ENCODE data around the gene CEP164. TPM values are rescaled to one million over a fixed set of nuclear protein-coding genes. Genes with fewer than 3 reads are reported as not detected.

CEP164 gene
- total and polyA plus RNA-seq, 10 of the 15 experiments (the other 5 are each of a cell fraction or from before 2014, with no cell fraction given): 4.2 to 31.2 (median 20.2) TPM

DNA sequence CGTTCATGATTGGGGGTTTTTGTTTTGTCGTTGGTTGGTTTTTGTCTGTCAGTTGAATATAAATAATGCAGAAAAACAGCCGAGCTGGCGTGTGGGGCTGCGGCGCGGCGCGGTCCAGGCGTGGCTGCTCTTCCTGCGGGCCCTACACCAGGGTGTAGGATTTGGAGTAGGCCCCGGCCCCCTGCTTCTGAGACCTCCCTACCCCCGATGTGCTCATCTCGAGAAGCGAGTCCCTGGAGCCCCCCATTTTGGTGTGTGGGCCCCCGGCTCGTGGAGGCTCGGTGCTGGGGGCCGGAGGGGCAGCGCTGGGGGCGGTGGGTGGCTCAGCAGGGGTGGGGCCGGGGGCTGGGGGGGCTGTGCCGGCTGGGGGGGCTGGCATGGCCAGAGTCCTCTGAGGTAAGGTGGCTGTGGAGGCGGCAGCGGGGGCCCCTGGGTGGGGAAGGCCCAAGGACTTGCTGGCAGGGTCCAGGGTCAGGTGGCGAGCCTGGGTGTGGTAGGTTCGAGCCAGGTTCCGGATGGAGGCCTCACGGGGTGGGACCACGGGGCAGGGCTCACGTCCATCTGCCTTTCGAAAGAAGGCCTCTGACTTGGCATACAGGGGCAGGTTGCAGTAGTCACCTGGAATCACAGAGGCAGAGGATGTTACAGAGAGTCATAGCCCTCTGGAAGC is 100.7 kb downstream of the CEP164 start:
- ChIA-PET SMC1A (ENCODE audit: uncharacterized antibody, unreplicated experiment) (interaction anchor here (0.7 to 4.3 kb wide), 10 partner anchors 29 to 390 kb away, joined by 3 to 36 read pairs (median 4); no protein-coding TSS in a partner anchor), CTCF (interaction anchor here (0.6 to 6.8 kb wide), 15 partner anchors 13 to 518 kb away, joined by 3 to 156 read pairs (median 10); no protein-coding TSS in a partner anchor), RAD21 (ENCODE audit: unreplicated experiment) (interaction anchor here (0.9 to 6.7 kb wide), 8 partner anchors 41 to 625 kb away, joined by 3 to 75 read pairs (median 3); no protein-coding TSS in a partner anchor), POLR2A (interaction anchor here (1.3 kb wide), 1 partner anchor 380 kb away, joined by 3 read pairs; no protein-coding TSS in a partner anchor)
- Histone ChIP-seq H4K20me1 (ENCODE audit: control insufficient read depth, insufficient read depth) (no peaks in the 10 kb centered on the region), H3K4me3 (no peak overlapping the region), H3K9ac (ENCODE audit: control insufficient read depth, insufficient read depth, low read length) (no peak overlapping the region), H3K27me3 (replicated peaks in 1 of 2; ENCODE audit: control insufficient read depth in 2 of 2, insufficient read depth in 2 of 2, low read length in 1 of 2) (no peaks in the 10 kb centered on the region), H3K79me2 (ENCODE audit: control insufficient read depth, insufficient read depth, low read length) (no peaks in the 10 kb centered on the region), H3K4me2 (ENCODE audit: control insufficient read depth, insufficient read depth) (no peak overlapping the region), H3K4me1 (ENCODE audit: control insufficient read depth, insufficient read depth, low read length) (peaks cover 4% of the 10 kb centered on the region; the same call in 1 of the 2 replicates), H3K9me3 (replicated peaks; ENCODE audit: control insufficient read depth, insufficient read depth, low read length) (no peaks in the 10 kb centered on the region), H3K36me3 (ENCODE audit: control insufficient read depth in 2 of 2, insufficient read depth in 2 of 2, low read length in 1 of 2) (no peaks in the 10 kb centered on the region), H2AFZ (ENCODE audit: control insufficient read depth, low read depth, low read length) (no peak overlapping the region), H3K27ac (ENCODE audit: control insufficient read depth, insufficient read depth) (no peak overlapping the region)
- FAIRE-seq (no peak), ATAC-seq (no peak), DNase-seq (ENCODE audit: low read depth, low spot score) (no peak)
- BruUV-seq (replicated peaks): no TSS peak
- intact Hi-C loops (cut with micrococcal nuclease; ENCODE audit: unreplicated experiment): loop anchor here (5.0 kb wide), 1 partner anchor 379 kb away; no protein-coding TSS in a partner anchor
- TF ChIP-seq, protein P1, sequence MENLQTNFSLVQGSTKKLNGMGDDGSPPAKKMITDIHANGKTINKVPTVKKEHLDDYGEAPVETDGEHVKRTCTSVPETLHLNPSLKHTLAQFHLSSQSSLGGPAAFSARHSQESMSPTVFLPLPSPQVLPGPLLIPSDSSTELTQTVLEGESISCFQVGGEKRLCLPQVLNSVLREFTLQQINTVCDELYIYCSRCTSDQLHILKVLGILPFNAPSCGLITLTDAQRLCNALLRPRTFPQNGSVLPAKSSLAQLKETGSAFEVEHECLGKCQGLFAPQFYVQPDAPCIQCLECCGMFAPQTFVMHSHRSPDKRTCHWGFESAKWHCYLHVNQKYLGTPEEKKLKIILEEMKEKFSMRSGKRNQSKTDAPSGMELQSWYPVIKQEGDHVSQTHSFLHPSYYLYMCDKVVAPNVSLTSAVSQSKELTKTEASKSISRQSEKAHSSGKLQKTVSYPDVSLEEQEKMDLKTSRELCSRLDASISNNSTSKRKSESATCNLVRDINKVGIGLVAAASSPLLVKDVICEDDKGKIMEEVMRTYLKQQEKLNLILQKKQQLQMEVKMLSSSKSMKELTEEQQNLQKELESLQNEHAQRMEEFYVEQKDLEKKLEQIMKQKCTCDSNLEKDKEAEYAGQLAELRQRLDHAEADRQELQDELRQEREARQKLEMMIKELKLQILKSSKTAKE (IDR thresholded peaks at IDR 0.05; ENCODE audit: low read depth, poor library complexity, severe bottlenecking): no peak
- no peak for TF ChIP-seq MXI1 (IDR thresholded peaks at IDR 0.05; ENCODE audit: low read depth, low read length)
- TF ChIP-seq PAX5 (IDR thresholded peaks at IDR 0.05; ENCODE audit: borderline replicate concordance, low read depth, low read length): no peak
- TF ChIP-seq GABPA (IDR thresholded peaks at IDR 0.05; ENCODE audit: low read depth): no peak
- no peak for TF ChIP-seq JUND (IDR thresholded peaks at IDR 0.05; ENCODE audit: low read depth, low read length)
- TF ChIP-seq ZBTB4 (CRISPR knock-in tag; IDR thresholded peaks at IDR 0.05): no peak
- in situ Hi-C loops (cut with MboI): loop anchor here (5.0 to 25.0 kb wide), 2 partner anchors 194 to 634 kb away; no protein-coding TSS in a partner anchor
- 67% methylated on average over 23 of the region's 32 CpGs for WGBS (ENCODE audit: insufficient coverage, insufficient replicate concordance, low lambda C conversion rate, missing lambda C conversion rate)

Data from GM12878 (cell line).